Pancreas (tissue), 10 donors: ENCODE data around the gene PERM1. TPM values are rescaled to one million over a fixed set of nuclear protein-coding genes. Genes with fewer than 3 reads are reported as not detected.

Experiments used
- ATAC-seq, 4 donors: fragments of 200-7000 bp; cut with Tn5 transposase; one replicate each; pipeline versions ENCODE4 v1.8.0 to v1.9.1; 2020; ENCODE audit warnings: mild to moderate bottlenecking in 4 of 4, moderate library complexity in 4 of 4
- DNase-seq, 6 donors: peaks; one replicate each; pipeline ENCODE4 v3.0.0-alpha.2; 2020
- FAIRE-seq: peaks from 2 replicates; lab custom pipeline; 2012; peaks lifted over from hg19 to GRCh38; lab: Jason Lieb, UNC
- H3K27ac ChIP-seq, 4 donors: fragments of 200-600 bp; sonication (generic); 1 replicate in 3 of 4; 2 replicates in 1 of 4; pipeline versions ENCODE4 v1.5.0 to v1.8.0; 2020
- H3K27me3 ChIP-seq, 4 donors: fragments of 200-600 bp; one replicate each; pipeline ENCODE4 v1.8.0; 2021
- H3K36me3 ChIP-seq, 3 donors: fragments of 200-600 bp; sonication (generic) in 1 of 3; one replicate each; pipeline versions ENCODE4 v1.5.0 to v1.8.0; 2020 to 2021
- H3K4me1 ChIP-seq, 3 donors: fragments of 200-600 bp; one replicate each; pipeline ENCODE4 v1.8.0; 2021
- H3K4me3 ChIP-seq, 4 donors: fragments of 200-600 bp; sonication (generic) in 2 of 4; one replicate each; pipeline versions ENCODE4 v1.5.0 to v1.8.0; 2020 to 2021
- H3K9me3 ChIP-seq, 4 donors: fragments of 200-600 bp; one replicate each; pipeline ENCODE4 v1.8.0; 2021
- CTCF ChIP-seq, 4 donors: fragments of 200-600 bp; sonication (generic) in 3 of 4; IDR thresholded peaks; one replicate each; pipeline versions ENCODE4 v1.5.0 to v1.8.0; 2021; ENCODE audit warnings: antibody characterized with exemption in 4 of 4
- WGBS, 2 donors: extraction: QIAGEN DNeasy Blood & Tissue Kit; methylation state at CpG; one replicate each; pipeline ENCODE4 v1.1.7; 2013; 5-methylcytosine and 5-hydroxymethylcytosine counted together
- intact Hi-C, 3 donors: fragments of 100-400 bp; cut with DNase I; formaldehyde crosslinking; loops; one replicate each; pipeline versions ENCODE4 v1.11.1 to v1.14.2; 2022
- polyA plus RNA-seq, 2 donors: library from polyadenylated mRNA; stranded (reverse); fragments of 200-250 nt; gene quantifications; one replicate each; pipeline ENCODE4 v1.2.3, GENCODE V29; 2013
- total RNA-seq, 6 donors: library from RNA; stranded (reverse); fragmentation: NEBNext Ultra II Directional in 4 of 6; extraction: Animal tissue kit (Norgen Biotek cat#: 25700) in 4 of 6; gene quantifications; one replicate each; pipeline versions ENCODE4 v1.2.1 to v1.2.4, GENCODE V29; 2021 to 2023
- donor health status: healthy with polysubstance abuse.
- donor health status: DM: no; HTN: no; CAD: no; lungs with moderate emphysema.
- donor health status: DM: no; HTN: no; CAD: no.
- donor health status: control.
- donor health status: control.
- donor health status: Bipolar disorder and iron deficiency.
- donor health status: DM: yes; HTN: yes; CAD: no.
- donor health status: DM: no; HTN: no; CAD: no.
- donor health status: DM: no; HTN: no; CAD: no.
- donor health status: DM: yes; HTN: yes; CAD: no.

PERM1 gene
- total and polyA plus RNA-seq, 8 donors, result 0.04 to 0.35 (median 0.24) TPM; not detected in 4

GRCh38 chr1:981491-981954, 370 bp downstream of the PERM1 start:
- H3K27me3 ChIP-seq, result no peaks in the 10 kb centered on the region
- ATAC-seq, result no peak
- H3K9me3 ChIP-seq, result no peaks in the 10 kb centered on the region
- WGBS, 2 donors, result 54 to 63% methylated on average over 21 of the region's 21 CpGs
- no peak for FAIRE-seq
- no peak for TF ChIP-seq CTCF (IDR thresholded peaks at IDR 0.05)
- DNase-seq, result peak in 3 of 6 donors; percentile 37 to 65 (median 53)
- intact Hi-C loops, result loop anchor here (5.0 to 10.0 kb wide), 3 partner anchors 83 to 303 kb away; partner anchors contain the start of gene SCNN1D (in 1 of the 3)
- no peak overlapping the region for H3K4me3 ChIP-seq
- no peaks in the 10 kb centered on the region for H3K36me3 ChIP-seq
- no peaks in the 10 kb centered on the region for H3K4me1 ChIP-seq
- no peak overlapping the region for H3K27ac ChIP-seq

GRCh38 chr1:980602-981395, 1.1 kb downstream of the PERM1 start:
- no peak for TF ChIP-seq CTCF (IDR thresholded peaks at IDR 0.05)
- no peaks in the 10 kb centered on the region for H3K9me3 ChIP-seq
- intact Hi-C loops, result loop anchor here (5.0 to 10.0 kb wide), 3 partner anchors 84 to 304 kb away; partner anchors contain the start of gene SCNN1D (in 1 of the 3)
- no peaks in the 10 kb centered on the region for H3K27me3 ChIP-seq
- no peak for ATAC-seq
- no peaks in the 10 kb centered on the region for H3K4me1 ChIP-seq
- no peak overlapping the region for H3K27ac ChIP-seq
- 61 to 65% methylated on average over 34 to 35 of the region's 35 CpGs for WGBS, 2 donors
- peak in 3 of 6 donors; percentile 32 to 72 (median 60) for DNase-seq
- FAIRE-seq, result no peak
- H3K36me3 ChIP-seq, result no peaks in the 10 kb centered on the region
- H3K4me3 ChIP-seq, result no peak overlapping the region

- peak in 3 of 6 donors; percentile 7 to 67 (median 54) for DNase-seq
- Histone ChIP-seq H3K4me1 (no peaks in the 10 kb centered on the region), H3K4me3 (no peak overlapping the region), H3K27ac (no peak overlapping the region), H3K36me3 (no peaks in the 10 kb centered on the region), H3K27me3 (no peaks in the 10 kb centered on the region), H3K9me3 (no peaks in the 10 kb centered on the region)
- no peak for FAIRE-seq
- no peak for TF ChIP-seq CTCF (IDR thresholded peaks at IDR 0.05)
- intact Hi-C loops, result loop anchor here (5.0 to 10.0 kb wide), 3 partner anchors 85 to 305 kb away; partner anchors contain the start of gene SCNN1D (in 1 of the 3)
- ATAC-seq, result no peak
- 64 to 78% methylated on average over 13 of the region's 13 CpGs for WGBS, 2 donors
Observed at GRCh38 chr1:980137-980571, 1.7 kb downstream of the PERM1 start.

GRCh38 chr1:979744-980072, 2.2 kb downstream of the PERM1 start:
- Histone ChIP-seq H3K27me3 (no peaks in the 10 kb centered on the region), H3K27ac (no peak overlapping the region), H3K9me3 (no peaks in the 10 kb centered on the region), H3K36me3 (no peaks in the 10 kb centered on the region), H3K4me1 (no peaks in the 10 kb centered on the region), H3K4me3 (no peak overlapping the region)
- DNase-seq (no peak), FAIRE-seq (no peak), ATAC-seq (no peak)
- intact Hi-C loops, result loop anchor here (5.0 to 10.0 kb wide), 3 partner anchors 85 to 305 kb away; partner anchors contain the start of gene SCNN1D (in 1 of the 3)
- WGBS, 2 donors, result 81 to 88% methylated on average over 9 of the region's 9 CpGs
- no peak for TF ChIP-seq CTCF (IDR thresholded peaks at IDR 0.05)
